ENCODE data around the gene ERC2.

DNA sequence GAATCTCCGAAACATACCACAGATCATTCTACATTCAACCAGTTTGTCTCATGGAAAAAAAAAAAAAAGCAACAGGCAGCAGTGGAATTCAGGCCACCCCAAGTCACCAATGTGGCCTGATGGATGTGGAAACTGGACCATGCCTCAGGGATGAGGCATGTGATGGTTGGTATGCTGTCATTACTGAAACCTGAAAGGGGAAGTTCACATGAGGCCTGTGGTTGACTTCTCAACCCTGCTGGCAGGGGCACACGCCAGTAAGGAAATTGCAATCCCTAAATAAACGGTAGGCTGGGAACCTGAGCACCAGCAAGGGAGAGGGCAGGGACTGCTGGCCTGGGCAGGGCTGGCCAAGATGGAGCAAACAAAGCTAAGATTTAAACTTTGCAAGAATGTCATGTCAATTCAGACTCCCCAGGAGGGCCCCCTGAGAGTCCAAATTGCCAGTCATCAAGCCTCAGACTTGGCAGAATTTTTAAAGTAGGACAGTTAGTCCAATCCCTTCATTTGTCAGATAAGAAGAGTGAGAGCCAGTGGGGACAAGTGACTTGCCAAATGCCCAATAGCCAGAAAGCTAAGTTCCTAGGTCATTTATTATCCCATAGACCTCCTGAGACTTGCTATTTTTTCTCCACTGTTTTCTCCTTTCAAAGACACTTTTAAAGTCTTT, 310.4 kb downstream of the ERC2 start:
- TF ChIP-seq CTCF (tag by site-specific recombination; IDR thresholded peaks at IDR 0.05) (no peak), ZNF660 (tag by site-specific recombination; IDR thresholded peaks at IDR 0.05) (no peak), ZNF791 (tag by site-specific recombination; IDR thresholded peaks at IDR 0.05) (no peak), ZNF449 (tag by site-specific recombination; IDR thresholded peaks at IDR 0.05) (no peak), PBX3 (CRISPR knock-in tag; IDR thresholded peaks at IDR 0.05) (no peak), PRDM4 (tag by site-specific recombination; IDR thresholded peaks at IDR 0.05) (no peak), YY1 (tag by site-specific recombination; IDR thresholded peaks at IDR 0.05) (no peak), ZNF645 (tag by site-specific recombination; IDR thresholded peaks at IDR 0.05) (no peak), KLF10 (tag by site-specific recombination; IDR thresholded peaks at IDR 0.05) (no peak), ZBTB49 (tag by site-specific recombination; IDR thresholded peaks at IDR 0.05; ENCODE audit: low read depth) (no peak), ZNF138 (tag by site-specific recombination; IDR thresholded peaks at IDR 0.05; ENCODE audit: borderline replicate concordance) (no peak)
- TF ChIP-seq, protein P1, sequence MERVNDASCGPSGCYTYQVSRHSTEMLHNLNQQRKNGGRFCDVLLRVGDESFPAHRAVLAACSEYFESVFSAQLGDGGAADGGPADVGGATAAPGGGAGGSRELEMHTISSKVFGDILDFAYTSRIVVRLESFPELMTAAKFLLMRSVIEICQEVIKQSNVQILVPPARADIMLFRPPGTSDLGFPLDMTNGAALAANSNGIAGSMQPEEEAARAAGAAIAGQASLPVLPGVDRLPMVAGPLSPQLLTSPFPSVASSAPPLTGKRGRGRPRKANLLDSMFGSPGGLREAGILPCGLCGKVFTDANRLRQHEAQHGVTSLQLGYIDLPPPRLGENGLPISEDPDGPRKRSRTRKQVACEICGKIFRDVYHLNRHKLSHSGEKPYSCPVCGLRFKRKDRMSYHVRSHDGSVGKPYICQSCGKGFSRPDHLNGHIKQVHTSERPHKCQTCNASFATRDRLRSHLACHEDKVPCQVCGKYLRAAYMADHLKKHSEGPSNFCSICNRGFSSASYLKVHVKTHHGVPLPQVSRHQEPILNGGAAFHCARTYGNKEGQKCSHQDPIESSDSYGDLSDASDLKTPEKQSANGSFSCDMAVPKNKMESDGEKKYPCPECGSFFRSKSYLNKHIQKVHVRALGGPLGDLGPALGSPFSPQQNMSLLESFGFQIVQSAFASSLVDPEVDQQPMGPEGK (tag by site-specific recombination; IDR thresholded peaks at IDR 0.05), result no peak
- TF ChIP-seq, protein P2, sequence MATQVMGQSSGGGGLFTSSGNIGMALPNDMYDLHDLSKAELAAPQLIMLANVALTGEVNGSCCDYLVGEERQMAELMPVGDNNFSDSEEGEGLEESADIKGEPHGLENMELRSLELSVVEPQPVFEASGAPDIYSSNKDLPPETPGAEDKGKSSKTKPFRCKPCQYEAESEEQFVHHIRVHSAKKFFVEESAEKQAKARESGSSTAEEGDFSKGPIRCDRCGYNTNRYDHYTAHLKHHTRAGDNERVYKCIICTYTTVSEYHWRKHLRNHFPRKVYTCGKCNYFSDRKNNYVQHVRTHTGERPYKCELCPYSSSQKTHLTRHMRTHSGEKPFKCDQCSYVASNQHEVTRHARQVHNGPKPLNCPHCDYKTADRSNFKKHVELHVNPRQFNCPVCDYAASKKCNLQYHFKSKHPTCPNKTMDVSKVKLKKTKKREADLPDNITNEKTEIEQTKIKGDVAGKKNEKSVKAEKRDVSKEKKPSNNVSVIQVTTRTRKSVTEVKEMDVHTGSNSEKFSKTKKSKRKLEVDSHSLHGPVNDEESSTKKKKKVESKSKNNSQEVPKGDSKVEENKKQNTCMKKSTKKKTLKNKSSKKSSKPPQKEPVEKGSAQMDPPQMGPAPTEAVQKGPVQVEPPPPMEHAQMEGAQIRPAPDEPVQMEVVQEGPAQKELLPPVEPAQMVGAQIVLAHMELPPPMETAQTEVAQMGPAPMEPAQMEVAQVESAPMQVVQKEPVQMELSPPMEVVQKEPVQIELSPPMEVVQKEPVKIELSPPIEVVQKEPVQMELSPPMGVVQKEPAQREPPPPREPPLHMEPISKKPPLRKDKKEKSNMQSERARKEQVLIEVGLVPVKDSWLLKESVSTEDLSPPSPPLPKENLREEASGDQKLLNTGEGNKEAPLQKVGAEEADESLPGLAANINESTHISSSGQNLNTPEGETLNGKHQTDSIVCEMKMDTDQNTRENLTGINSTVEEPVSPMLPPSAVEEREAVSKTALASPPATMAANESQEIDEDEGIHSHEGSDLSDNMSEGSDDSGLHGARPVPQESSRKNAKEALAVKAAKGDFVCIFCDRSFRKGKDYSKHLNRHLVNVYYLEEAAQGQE (tag by site-specific recombination; IDR thresholded peaks at IDR 0.05), result no peak

Measured in HEK293 (cell line).